Measurements from ENCODE around the gene EXOC6.
A peak's percentile ranks its signal among the peaks of the same experiment; 100 is the strongest.
"Not testable (repeated sequence)": the region's sequence is repeated elsewhere in the genome, so short reads cannot be mapped to it uniquely, and the experiment has no call there.

Gene EXOC6

GRCh38 chr10:92957223-92958010 lies 109.1 kb downstream of the EXOC6 start:
- DNase-seq: no peak

GRCh38 chr10:92961638-92962037 lies 113.3 kb downstream of the EXOC6 start:
- DNase-seq: no peak

GRCh38 chr10:92965314-92965713 lies 117.0 kb downstream of the EXOC6 start:
- DNase-seq: peak in 1 of 5 donors; percentile 17

GRCh38 chr10:92967641-92968040 lies 119.3 kb downstream of the EXOC6 start:
- no peak for DNase-seq

DNA sequence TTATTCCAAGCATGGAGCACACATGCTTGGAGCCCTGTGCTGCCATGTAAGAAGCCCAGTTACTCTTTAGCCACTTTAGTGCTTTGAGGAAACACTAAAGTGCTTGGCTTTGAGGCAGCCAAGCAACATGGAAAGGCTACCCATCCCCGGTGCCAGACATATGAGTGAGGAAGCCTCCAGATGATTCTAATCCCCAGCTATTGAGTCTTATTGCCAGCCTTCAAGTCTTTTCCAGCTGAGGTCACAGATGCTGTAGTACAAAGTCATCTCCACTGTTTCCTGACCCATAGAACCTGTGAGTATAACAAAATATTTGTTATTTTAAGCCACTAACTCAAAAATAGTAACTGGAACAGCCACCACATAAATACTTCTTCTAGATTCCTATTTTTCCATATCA lies 120.8 kb downstream of the EXOC6 start:
- no peak for DNase-seq

- no peak for DNase-seq
These were observed 122.2 kb downstream of the EXOC6 start for GRCh38 chr10:92970301-92971070.

GRCh38 chr10:92972066-92972870 lies 123.9 kb downstream of the EXOC6 start:
- DNase-seq: no peak

DNA sequence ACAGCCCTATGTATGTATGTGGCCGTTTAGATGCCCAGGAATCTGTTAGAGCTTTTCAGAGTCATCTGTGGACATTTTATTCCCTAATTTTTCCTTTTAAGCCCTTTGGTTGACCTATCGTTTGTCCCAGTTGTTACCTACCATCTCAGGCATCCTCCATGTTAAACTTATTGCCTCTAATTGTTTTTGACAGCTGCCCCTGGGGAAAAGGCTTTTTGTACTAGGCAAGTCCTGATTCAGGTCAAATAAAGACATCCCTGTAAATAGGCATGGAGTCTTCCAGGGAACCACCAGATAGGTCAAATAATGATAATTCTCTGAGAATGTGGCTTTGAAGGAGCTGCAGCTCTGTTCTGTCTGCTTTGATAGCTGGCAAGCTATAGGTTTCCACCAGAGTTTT lies 124.6 kb downstream of the EXOC6 start:
- no peak for DNase-seq

DNA sequence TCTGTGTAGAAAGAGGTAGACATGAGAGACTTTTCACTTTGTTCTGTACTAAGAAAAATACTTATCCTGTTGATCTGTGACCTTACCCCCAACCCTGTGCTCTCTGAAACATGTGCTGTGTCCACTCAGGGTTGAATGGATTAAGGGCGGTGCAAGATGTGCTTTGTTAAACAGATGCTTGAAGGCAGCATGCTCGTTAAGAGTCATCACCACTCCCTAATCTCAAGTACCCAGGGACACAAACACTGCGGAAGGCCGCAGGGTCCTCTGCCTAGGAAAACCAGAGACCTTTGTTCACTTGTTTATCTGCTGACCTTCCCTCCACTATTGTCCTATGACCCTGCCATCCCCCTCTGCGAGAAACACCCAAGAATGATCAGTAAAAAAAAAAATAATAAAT lies 128.0 kb downstream of the EXOC6 start:
- DNase-seq: not testable (repeated sequence)

- no peak for DNase-seq
These were observed 140.9 kb downstream of the EXOC6 start for GRCh38 chr10:92989250-92989649.

- DNase-seq: peak in 1 of 5 donors; percentile 32
These were observed 142.3 kb downstream of the EXOC6 start for GRCh38 chr10:92990615-92991014.

DNA sequence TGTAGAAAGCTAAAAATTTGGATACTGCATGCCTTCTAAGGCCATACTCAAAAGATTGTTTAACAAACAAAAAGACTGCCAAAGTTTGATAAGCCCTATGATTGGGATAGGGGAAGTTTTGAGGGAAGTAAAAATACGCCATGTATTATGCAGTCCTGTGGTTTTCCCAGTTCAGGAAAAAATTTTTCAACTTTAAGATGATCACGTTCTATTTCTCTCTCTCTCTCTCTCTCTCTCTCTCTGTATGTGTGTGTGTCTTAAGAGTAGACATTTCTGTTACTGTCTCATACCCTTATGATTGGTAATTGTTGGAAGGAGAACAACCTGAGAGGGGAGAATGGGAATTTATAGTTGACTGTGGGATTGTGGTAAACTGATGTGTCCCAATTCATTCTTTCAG lies 143.2 kb downstream of the EXOC6 start:
- no peak for DNase-seq

DNA sequence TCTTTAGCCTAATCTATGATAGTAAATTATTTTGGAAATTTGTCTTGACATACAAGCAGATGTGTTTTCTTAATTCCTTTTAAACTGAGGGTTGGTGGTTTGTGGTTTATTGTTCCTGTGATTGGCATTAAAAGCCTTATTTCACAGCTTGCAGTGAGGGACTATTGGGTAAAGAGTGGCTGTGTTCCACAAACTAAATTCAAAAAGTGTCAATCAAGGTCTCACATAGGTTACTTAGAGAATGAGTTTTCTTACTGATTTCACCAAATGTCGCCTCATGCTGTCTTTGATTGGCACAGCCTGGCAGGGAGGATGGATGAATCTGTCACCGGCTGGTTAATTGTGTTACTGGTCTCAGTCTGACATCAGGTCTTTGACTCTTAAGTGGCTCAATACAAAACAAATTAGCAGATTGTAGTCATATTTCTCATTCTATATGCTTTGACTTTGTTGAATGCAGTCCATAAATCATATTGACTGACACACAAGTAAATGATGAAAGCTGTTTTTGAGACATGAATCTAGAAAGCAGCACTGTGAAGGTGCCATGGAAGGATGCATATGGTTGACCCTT lies 145.5 kb downstream of the EXOC6 start:
- no peak for DNase-seq

DNA sequence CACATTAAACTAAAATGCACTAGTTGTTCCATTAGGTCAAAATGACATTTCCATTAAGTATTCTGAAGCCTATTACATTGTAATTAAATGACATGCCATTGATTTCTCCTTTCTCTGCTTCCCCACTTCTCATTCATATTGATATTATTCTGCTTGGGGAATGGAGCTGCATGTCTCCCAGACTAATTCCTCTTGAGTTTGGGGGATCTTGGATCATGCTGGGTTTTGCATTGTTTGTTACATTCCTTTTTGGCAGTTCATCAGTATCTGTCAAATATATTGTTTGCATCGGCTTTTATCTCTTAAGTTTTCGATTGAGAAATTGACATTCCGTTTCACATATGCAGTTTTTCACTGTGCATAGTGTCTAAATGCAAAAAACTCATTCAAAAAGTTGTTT lies 147.2 kb downstream of the EXOC6 start:
- DNase-seq: no peak

DNA sequence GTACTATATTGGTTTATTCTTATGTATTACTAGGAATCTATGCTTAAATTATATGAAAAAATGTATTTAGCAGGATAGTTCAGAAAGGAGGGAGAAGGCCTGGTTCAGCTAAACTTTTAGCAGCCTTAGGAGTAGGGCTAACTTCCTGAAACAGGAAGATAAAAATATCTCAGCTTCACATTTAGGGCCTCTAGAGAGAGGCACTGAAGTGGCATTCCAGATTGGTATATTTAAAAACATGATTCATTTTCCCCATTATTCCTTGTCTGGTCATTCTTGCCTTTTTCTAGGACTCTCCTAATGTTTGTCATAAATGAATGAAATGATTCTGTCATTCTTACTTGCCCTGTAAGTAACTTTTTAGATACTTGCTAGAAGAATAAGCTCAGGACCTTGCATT lies 149.3 kb downstream of the EXOC6 start:
- no peak for DNase-seq

DNA sequence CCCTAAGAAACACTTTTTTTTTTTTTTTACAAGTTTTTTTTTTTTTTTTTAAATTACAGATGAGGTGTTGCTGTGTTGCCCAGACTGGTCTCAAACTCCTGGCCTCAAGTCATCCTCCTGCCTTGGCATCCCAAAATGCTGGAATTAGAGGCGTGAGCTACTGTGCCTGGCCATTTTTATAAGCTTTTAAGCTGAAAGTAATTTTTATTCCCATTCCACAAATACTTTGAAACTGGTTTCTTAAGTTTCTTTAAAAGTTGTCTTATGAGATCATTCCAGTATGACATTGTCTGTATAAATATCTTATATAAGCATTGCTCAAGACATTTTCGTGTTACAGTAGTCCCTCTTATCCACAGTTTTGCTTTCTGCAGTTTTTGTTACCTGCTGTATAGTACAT lies 150.9 kb downstream of the EXOC6 start:
- no peak for DNase-seq

GRCh38 chr10:93006435-93007039 lies 158.2 kb downstream of the EXOC6 start:
- DNase-seq: peak in 1 of 5 donors; percentile 3

- DNase-seq: no peak
These were observed 167.4 kb downstream of the EXOC6 start for GRCh38 chr10:93015722-93016121.

- DNase-seq: no peak
These were observed 174.8 kb downstream of the EXOC6 start for GRCh38 chr10:93023013-93023650.

- no peak for DNase-seq
These were observed 177.8 kb downstream of the EXOC6 start for GRCh38 chr10:93026072-93026471.

DNA sequence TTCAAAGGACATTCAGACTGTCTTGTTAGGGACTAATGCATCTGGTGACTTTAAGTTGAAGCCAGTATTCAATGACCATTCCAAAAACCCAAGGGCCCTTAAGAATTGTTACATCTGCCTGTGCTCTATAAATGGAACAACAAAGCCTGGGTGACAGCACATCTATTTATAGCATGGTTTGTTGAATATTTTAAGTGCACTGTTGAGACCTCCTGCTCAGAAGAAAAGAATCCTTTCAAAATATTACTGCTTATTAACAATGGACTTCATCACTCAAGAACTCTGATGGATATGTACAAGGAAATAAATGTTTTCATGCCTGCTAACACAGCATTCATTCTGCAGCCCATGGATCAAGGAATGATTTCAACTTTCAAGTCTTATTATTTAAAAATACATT lies 179.2 kb downstream of the EXOC6 start:
- no peak for DNase-seq

DNA sequence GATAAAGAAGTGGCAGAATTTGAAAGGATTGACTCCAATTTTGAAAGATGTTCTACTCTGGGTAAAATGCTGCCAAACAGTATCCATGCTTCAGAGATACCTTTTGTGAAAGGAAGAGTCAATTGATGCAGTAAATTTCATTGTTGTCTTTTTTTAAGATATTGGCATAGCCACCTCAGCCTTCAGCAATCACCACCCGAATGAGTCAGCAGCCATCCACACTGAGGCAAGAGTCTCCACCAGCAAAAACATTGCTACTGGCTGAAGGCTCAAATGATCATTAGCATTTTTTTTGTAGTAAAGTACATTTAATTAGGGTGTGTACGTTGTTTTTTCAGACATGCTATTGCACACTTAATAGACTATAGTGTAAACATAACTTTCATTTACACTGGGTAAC lies 180.6 kb downstream of the EXOC6 start:
- no peak for DNase-seq

Data from T-helper 1 cell (primary cell).